ENCODE measurements around the gene TRMT44. TPM values are rescaled to one million over a fixed set of nuclear protein-coding genes. Genes with fewer than 3 reads are reported as not detected.
"Not testable (repeated sequence)": the region's sequence is repeated elsewhere in the genome, so short reads cannot be mapped to it uniquely, and the experiment has no call there.

Gene TRMT44
- total and polyA plus RNA-seq, 7 donors, result 2.1 to 29.1 (median 14.2) TPM

DNA sequence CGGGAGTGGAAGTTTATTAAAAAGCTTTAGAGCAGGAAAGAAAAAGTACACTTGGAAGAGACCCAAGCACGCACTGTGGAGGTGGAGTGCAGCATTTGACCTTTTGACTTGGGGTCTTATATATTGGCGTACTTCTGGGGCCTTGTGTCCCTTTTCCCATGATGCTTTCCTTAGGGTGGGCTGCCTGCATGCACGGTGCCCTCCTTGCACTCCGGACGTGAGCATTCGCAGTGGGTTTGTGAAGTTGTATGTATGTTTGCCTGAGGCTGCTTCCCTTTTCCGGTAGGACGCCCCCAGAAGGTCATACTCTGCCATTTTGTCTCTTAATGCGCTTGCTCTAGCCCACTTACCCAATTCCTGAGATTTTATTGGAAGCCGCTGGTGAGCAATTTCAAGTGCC, 39.6 kb downstream of the TRMT44 start:
- H3K4me1 ChIP-seq, result no peaks in the 10 kb centered on the region
- no peak overlapping the region for H3K27ac ChIP-seq
- intact Hi-C loops (cut with DNase I), result no loop called here
- H3K27me3 ChIP-seq, result no peaks in the 10 kb centered on the region
- no peak for TF ChIP-seq POLR2AphosphoS5 (IDR thresholded peaks at IDR 0.05)
- TF ChIP-seq, protein P1, sequence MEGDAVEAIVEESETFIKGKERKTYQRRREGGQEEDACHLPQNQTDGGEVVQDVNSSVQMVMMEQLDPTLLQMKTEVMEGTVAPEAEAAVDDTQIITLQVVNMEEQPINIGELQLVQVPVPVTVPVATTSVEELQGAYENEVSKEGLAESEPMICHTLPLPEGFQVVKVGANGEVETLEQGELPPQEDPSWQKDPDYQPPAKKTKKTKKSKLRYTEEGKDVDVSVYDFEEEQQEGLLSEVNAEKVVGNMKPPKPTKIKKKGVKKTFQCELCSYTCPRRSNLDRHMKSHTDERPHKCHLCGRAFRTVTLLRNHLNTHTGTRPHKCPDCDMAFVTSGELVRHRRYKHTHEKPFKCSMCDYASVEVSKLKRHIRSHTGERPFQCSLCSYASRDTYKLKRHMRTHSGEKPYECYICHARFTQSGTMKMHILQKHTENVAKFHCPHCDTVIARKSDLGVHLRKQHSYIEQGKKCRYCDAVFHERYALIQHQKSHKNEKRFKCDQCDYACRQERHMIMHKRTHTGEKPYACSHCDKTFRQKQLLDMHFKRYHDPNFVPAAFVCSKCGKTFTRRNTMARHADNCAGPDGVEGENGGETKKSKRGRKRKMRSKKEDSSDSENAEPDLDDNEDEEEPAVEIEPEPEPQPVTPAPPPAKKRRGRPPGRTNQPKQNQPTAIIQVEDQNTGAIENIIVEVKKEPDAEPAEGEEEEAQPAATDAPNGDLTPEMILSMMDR (IDR thresholded peaks at IDR 0.05), result no peak
- TF ChIP-seq POLR2A (IDR thresholded peaks at IDR 0.05), result no peak
- TF ChIP-seq EP300 (IDR thresholded peaks at IDR 0.05), result no peak
- H3K4me3 ChIP-seq, result no peak overlapping the region
- DNase-seq, result no peak
- no peaks in the 10 kb centered on the region for H3K9me3 ChIP-seq
- H3K36me3 ChIP-seq, result peaks cover 0 to 26% (median 5%) of the 10 kb centered on the region in 4 donors
- WGBS, 2 donors, result 93 to 94% methylated on average over 11 of the region's 11 CpGs

DNA sequence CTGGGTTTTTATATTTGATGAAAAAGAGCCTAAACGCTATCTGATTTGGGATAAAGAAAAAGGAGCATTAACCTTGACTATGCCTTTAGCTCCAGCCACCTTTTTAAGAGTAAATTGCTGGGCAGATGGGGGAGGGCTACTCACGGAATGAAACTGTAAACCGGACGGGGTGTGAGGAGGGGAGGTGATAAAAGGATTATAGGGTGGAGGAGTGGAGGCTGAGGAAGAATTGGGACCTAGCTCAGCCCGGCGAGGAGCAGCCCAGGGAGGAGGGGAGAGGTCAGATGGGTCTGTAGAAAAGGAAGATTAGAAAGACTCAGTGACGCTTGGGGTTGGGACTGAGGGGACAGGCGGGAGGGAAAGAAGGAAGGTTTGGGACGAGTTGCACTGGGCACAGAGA, 46.1 kb downstream of the TRMT44 start:
- intact Hi-C loops (cut with DNase I); H3K9me3 ChIP-seq; DNase-seq; H3K4me1 ChIP-seq; H3K4me3 ChIP-seq; H3K27me3 ChIP-seq; H3K27ac ChIP-seq; H3K36me3 ChIP-seq: not testable (repeated sequence)
- WGBS, 2 donors, result 43 to 64% methylated on average over 9 of the region's 9 CpGs

DNA sequence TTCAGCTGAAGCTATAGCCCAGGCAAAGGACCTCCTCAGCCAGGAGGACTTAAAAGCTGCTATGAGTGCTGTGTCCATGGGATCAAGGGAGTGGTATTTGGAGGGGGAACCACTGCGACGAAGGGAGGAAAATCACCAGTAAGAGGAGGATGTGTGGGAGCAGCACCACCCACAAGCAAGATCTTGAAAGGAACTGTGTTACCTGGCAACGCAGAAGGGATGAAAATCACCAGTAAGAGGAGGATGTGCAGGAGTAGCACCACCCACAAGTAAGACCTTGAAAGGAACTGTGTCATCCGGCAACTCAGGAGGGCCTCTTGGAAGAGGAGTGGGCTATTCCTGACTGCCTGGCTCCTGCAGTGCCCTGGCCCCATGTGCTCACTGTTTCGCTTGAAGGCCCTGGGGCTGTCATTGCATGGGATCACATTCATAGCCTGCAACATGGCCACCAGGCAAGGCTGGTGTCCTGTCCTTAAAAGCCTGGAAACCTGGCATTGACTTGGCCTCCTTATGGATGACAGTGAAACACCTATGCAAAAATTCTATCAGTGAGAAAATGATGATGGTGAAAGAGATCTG, 48.3 kb downstream of the TRMT44 start:
- H3K36me3 ChIP-seq, result no peaks in the 10 kb centered on the region
- intact Hi-C loops (cut with DNase I), result no loop called here
- H3K9me3 ChIP-seq, result no peaks in the 10 kb centered on the region
- no peaks in the 10 kb centered on the region for H3K27me3 ChIP-seq
- DNase-seq, result no peak
- no peak for TF ChIP-seq POLR2AphosphoS5 (IDR thresholded peaks at IDR 0.05)
- TF ChIP-seq, protein P1 (IDR thresholded peaks at IDR 0.05), result no peak
- WGBS, 2 donors, result 94 to 95% methylated on average over 5 of the region's 5 CpGs
- no peaks in the 10 kb centered on the region for H3K4me1 ChIP-seq
- H3K27ac ChIP-seq, result no peak overlapping the region
- no peak overlapping the region for H3K4me3 ChIP-seq

DNA sequence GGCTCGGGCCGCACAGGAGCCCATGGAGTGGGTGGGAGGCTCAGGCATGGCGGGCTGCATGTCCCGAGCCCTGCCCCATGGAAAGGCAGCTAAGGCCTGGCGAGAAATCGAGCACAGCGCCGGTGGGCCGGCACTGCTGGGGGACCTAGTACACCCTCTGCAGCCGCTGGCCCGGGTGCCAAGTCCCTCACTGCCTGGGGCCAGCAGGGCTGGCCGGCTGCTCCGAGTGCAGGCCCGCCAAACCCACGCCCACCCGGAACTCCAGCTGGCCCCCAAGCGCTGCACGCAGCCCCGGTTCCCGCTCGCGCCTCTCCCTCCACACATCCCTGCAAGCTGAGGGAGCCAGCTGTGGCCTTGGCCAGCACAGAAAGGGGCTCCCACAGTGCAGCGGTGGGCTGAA, 50.9 kb downstream of the TRMT44 start:
- 92 to 97% methylated on average over 23 of the region's 23 CpGs for WGBS, 2 donors
- H3K4me3 ChIP-seq; H3K27me3 ChIP-seq; H3K36me3 ChIP-seq; intact Hi-C loops (cut with DNase I); DNase-seq; H3K9me3 ChIP-seq; H3K27ac ChIP-seq; H3K4me1 ChIP-seq: not testable (repeated sequence)

DNA sequence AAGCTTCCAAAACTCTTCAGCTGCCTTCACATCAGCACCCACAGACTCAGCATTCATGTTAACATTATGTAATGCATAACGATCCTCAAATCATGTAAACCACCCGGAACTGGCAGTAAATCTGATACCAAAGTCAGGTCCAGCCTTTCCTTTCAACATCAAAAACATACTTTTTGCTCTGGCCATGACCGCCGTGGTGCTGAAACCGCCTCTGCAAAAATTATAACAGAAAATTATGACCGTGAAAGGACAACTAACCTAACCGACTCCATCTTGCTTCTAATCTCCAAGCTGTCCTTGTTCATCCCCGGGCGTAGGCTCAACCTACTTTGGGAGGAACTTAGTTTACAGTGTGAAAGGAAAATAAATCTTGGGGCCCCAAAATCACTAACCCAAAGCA, 51.6 kb downstream of the TRMT44 start:
- no peak overlapping the region for H3K4me3 ChIP-seq
- intact Hi-C loops (cut with DNase I), result no loop called here

DNA sequence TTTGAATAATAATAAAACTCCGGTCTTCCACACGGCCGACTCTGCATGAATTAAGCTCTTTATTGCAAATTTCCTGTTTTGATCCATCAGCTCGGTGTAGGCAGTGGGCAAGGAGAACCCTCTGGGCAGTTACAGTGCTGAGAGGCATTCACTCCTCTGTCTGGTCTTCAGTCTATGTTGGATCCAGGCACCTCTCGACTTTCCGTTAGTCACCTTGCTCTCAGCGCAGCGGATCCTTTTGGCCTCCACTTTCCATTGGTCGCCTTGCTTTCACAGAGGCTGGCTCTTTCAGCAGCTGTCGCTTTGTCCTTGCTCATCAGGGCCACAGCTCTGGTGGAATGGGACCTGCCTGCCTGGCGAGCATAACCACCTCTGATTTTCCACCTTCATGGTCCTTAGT, 52.9 kb downstream of the TRMT44 start:
- Histone ChIP-seq H3K4me3 (no peak overlapping the region), H3K9me3 (no peaks in the 10 kb centered on the region), H3K27ac (no peak overlapping the region), H3K27me3 (no peaks in the 10 kb centered on the region), H3K4me1 (no peaks in the 10 kb centered on the region), H3K36me3 (no peaks in the 10 kb centered on the region)
- intact Hi-C loops (cut with DNase I), result no loop called here
- no peak for DNase-seq
- WGBS, 2 donors, result 91 to 93% methylated on average over 11 of the region's 11 CpGs
- no peak for TF ChIP-seq POLR2A (IDR thresholded peaks at IDR 0.05)
- TF ChIP-seq, protein P1 (IDR thresholded peaks at IDR 0.05), result no peak
- TF ChIP-seq EP300 (IDR thresholded peaks at IDR 0.05), result no peak
- TF ChIP-seq POLR2AphosphoS5 (IDR thresholded peaks at IDR 0.05), result no peak

More for the DNA sequence above, 51.6 kb downstream of the TRMT44 start:
- no peak for DNase-seq
- no peak overlapping the region for H3K27ac ChIP-seq
- no peak for TF ChIP-seq POLR2AphosphoS5 (IDR thresholded peaks at IDR 0.05)
- TF ChIP-seq, protein P1 (IDR thresholded peaks at IDR 0.05), result no peak
- no peaks in the 10 kb centered on the region for H3K27me3 ChIP-seq
- no peaks in the 10 kb centered on the region for H3K4me1 ChIP-seq
- no peaks in the 10 kb centered on the region for H3K9me3 ChIP-seq
- no peaks in the 10 kb centered on the region for H3K36me3 ChIP-seq
- 85 to 86% methylated on average over 9 of the region's 9 CpGs for WGBS, 2 donors
